Muscle layer of duodenum (tissue), 2 donors: ENCODE results near the gene POLR2H.
"Not testable (repeated sequence)": the region's sequence is repeated elsewhere in the genome, so short reads cannot be mapped to it uniquely, and the experiment has no call there.

Experiments
- H3K27ac ChIP-seq: one replicate; pipeline ENCODE4 v1.7.0; 2013; ENCODE audit warnings: mild to moderate bottlenecking, low read length
- H3K27me3 ChIP-seq: one replicate; pipeline ENCODE4 v1.7.0; 2013; ENCODE audit warnings: low read depth, mild to moderate bottlenecking, control low read depth, low read length
- H3K36me3 ChIP-seq, 2 donors: one replicate each; pipeline ENCODE4 v1.7.0; 2013; ENCODE audit warnings: low read length in 2 of 2, control low read depth in 1 of 2, mild to moderate bottlenecking in 1 of 2; ENCODE audit not compliant: insufficient read depth in 2 of 2, control insufficient read depth in 1 of 2
- H3K4me1 ChIP-seq, 2 donors: one replicate each; pipeline ENCODE4 v1.7.0; 2013; ENCODE audit warnings: low read length in 2 of 2, mild to moderate bottlenecking in 2 of 2, control low read depth in 1 of 2, moderate library complexity in 1 of 2; ENCODE audit not compliant: insufficient read depth in 2 of 2, control insufficient read depth in 1 of 2
- H3K4me3 ChIP-seq, 2 donors: one replicate each; pipeline ENCODE4 v1.7.0; 2013; ENCODE audit warnings: low read length in 2 of 2, low read depth in 1 of 2, mild to moderate bottlenecking in 1 of 2
- H3K9me3 ChIP-seq, 2 donors: one replicate each; pipeline ENCODE4 v1.7.0; 2013; ENCODE audit warnings: low read length in 2 of 2, control low read depth in 1 of 2, mild to moderate bottlenecking in 1 of 2; ENCODE audit not compliant: control insufficient read depth in 1 of 2
- donor health status: healthy.

POLR2H gene

GRCh38 chr3:184335661-184336546 lies 25.6 kb upstream of the POLR2H start:
- no peaks in the 10 kb centered on the region for H3K27me3 ChIP-seq
- peaks cover 9 to 38% of the 10 kb centered on the region in 2 donors for H3K4me1 ChIP-seq
- H3K9me3 ChIP-seq, result no peaks in the 10 kb centered on the region
- H3K4me3 ChIP-seq, result peak overlapping the region; percentile 67 to 87
- peaks cover 39 to 46% of the 10 kb centered on the region in 2 donors for H3K36me3 ChIP-seq
- H3K27ac ChIP-seq, result peak overlapping the region; percentile 91

- H3K27me3 ChIP-seq, result no peaks in the 10 kb centered on the region
- peak overlapping the region; percentile 67 to 87 for H3K4me3 ChIP-seq
- peaks cover 9 to 38% of the 10 kb centered on the region in 2 donors for H3K4me1 ChIP-seq
- H3K27ac ChIP-seq, result peak overlapping the region; percentile 90
- no peaks in the 10 kb centered on the region for H3K9me3 ChIP-seq
- H3K36me3 ChIP-seq, result peaks cover 34 to 43% of the 10 kb centered on the region in 2 donors
Observed at GRCh38 chr3:184336547-184337398, 24.7 kb upstream of the POLR2H start.

- H3K9me3 ChIP-seq, result no peaks in the 10 kb centered on the region
- peak within 1 kb of the TSS; percentile 67 to 87 for H3K4me3 ChIP-seq
- H3K4me1 ChIP-seq, result peaks cover 9 to 38% of the 10 kb centered on the region in 2 donors
- H3K36me3 ChIP-seq, result peaks cover 29 to 42% of the 10 kb centered on the region in 2 donors
- no peaks in the 10 kb centered on the region for H3K27me3 ChIP-seq
- H3K27ac ChIP-seq, result peak within 1 kb of the TSS; percentile 90
Observed at GRCh38 chr3:184337399-184337714, 24.2 kb upstream of the POLR2H start, which contains the start of gene FAM131A. TSS of gene FAM131A (plus strand) at chr3:184337600. CDS start at chr3:184337631, 31 bp downstream.

- Histone ChIP-seq H3K27ac (peak overlapping the region; percentile 90), H3K27me3 (no peaks in the 10 kb centered on the region), H3K9me3 (no peaks in the 10 kb centered on the region), H3K4me1 (peaks cover 9 to 38% of the 10 kb centered on the region in 2 donors), H3K36me3 (peaks cover 28 to 42% of the 10 kb centered on the region in 2 donors), H3K4me3 (peak overlapping the region; percentile 67 to 87)
Observed at GRCh38 chr3:184337981-184338380, 23.5 kb upstream of the POLR2H start.

- no peaks in the 10 kb centered on the region for H3K27me3 ChIP-seq
- peak overlapping the region; percentile 90 for H3K27ac ChIP-seq
- H3K36me3 ChIP-seq, result peaks cover 28 to 42% of the 10 kb centered on the region in 2 donors
- H3K4me3 ChIP-seq, result peak overlapping the region; percentile 67 to 87
- H3K4me1 ChIP-seq, result peaks cover 9 to 38% of the 10 kb centered on the region in 2 donors
- H3K9me3 ChIP-seq, result no peaks in the 10 kb centered on the region
Observed at GRCh38 chr3:184338511-184338945, 23.0 kb upstream of the POLR2H start.

GRCh38 chr3:184339001-184339400 lies 22.5 kb upstream of the POLR2H start:
- Histone ChIP-seq H3K27me3 (no peaks in the 10 kb centered on the region), H3K9me3 (no peaks in the 10 kb centered on the region), H3K4me3 (peak overlapping the region; percentile 67 to 87), H3K4me1 (peaks cover 9 to 38% of the 10 kb centered on the region in 2 donors), H3K27ac (peak overlapping the region; percentile 90), H3K36me3 (peaks cover 25 to 42% of the 10 kb centered on the region in 2 donors)

- H3K9me3 ChIP-seq, H3K27me3 ChIP-seq, H3K4me3 ChIP-seq, H3K27ac ChIP-seq: not testable (repeated sequence)
- Histone ChIP-seq H3K4me1 (peaks cover 9 to 38% of the 10 kb centered on the region in 2 donors), H3K36me3 (peaks cover 20 to 41% of the 10 kb centered on the region in 2 donors)
Observed at GRCh38 chr3:184339451-184340135, 21.9 kb upstream of the POLR2H start.

GRCh38 chr3:184341925-184342324 lies 19.6 kb upstream of the POLR2H start:
- Histone ChIP-seq H3K4me1 (peaks cover 10 to 35% of the 10 kb centered on the region in 2 donors), H3K36me3 (peaks cover 21 to 36% of the 10 kb centered on the region in 2 donors), H3K27ac (no peak overlapping the region)

GRCh38 chr3:184343200-184343876 lies 18.2 kb upstream of the POLR2H start:
- H3K36me3 ChIP-seq, result peaks cover 21 to 36% of the 10 kb centered on the region in 2 donors
- peaks cover 5 to 21% of the 10 kb centered on the region in 2 donors for H3K4me1 ChIP-seq
- no peaks in the 10 kb centered on the region for H3K9me3 ChIP-seq
- H3K4me3 ChIP-seq, result no peak overlapping the region
- no peak overlapping the region for H3K27ac ChIP-seq
- H3K27me3 ChIP-seq, result no peaks in the 10 kb centered on the region

More at GRCh38 chr3:184341925-184342324, 19.6 kb upstream of the POLR2H start:
- Histone ChIP-seq H3K9me3 (no peaks in the 10 kb centered on the region), H3K4me3 (no peak overlapping the region), H3K27me3 (no peaks in the 10 kb centered on the region)

GRCh38 chr3:184344579-184345316 lies 16.8 kb upstream of the POLR2H start:
- Histone ChIP-seq H3K9me3 (no peaks in the 10 kb centered on the region), H3K27ac (no peak overlapping the region), H3K4me3 (no peak overlapping the region), H3K4me1 (peaks cover 5 to 8% of the 10 kb centered on the region in 2 donors), H3K36me3 (peaks cover 21 to 36% of the 10 kb centered on the region in 2 donors), H3K27me3 (no peaks in the 10 kb centered on the region)
